A549 (cell line): ENCODE results near the gene KCNA4. TPM values are rescaled to one million over a fixed set of nuclear protein-coding genes. Genes with fewer than 3 reads are reported as not detected.

ENCODE experiments used
- ATAC-seq, 2 experiments: fragments of 200-7000 bp in 1 of 2; fragments of >200 bp in 1 of 2; cut with Nextera tagmentation in 1 of 2; cut with Tn5 transposase in 1 of 2; 3 replicates each; pipeline versions ENCODE4 v1.8.0 to v1.9.1; 2018 to 2020; ENCODE audit warnings: mild to moderate bottlenecking in 1 of 2, moderate library complexity in 1 of 2
- CTCF ChIA-PET: fragments of 300-600 bp; sonication (Branson Sonifier 250); formaldehyde crosslinking; extraction: SDS; loops from one replicate; lab custom pipeline; 2021; ENCODE audit warnings: antibody characterized with exemption, inconsistent platforms; lab: Yijun Ruan, JAX
- POLR2A ChIA-PET: fragments of 350-600 bp; formaldehyde crosslinking; extraction: SDS; loops from one replicate; lab custom pipeline; 2021; ENCODE audit warnings: antibody characterized with exemption, inconsistent platforms; lab: Yijun Ruan, JAX
- DNase-seq, 2 experiments: peaks; one replicate each; pipeline versions ENCODE4 v3.0.0 to v3.0.0-alpha.2; 2011 to 2016; ENCODE audit warnings: low read depth in 1 of 2, low spot score in 1 of 2
- FAIRE-seq: peaks from 2 replicates; lab custom pipeline; 2011; peaks lifted over from hg19 to GRCh38; lab: Jason Lieb, UNC
- H3K27ac ChIP-seq, 2 experiments: fragments of >200 bp; sonication (Bioruptor Twin); formaldehyde crosslinking; 3 replicates each; pipeline ENCODE4 v1.5.1; 2016 to 2017
- H3K4me1 ChIP-seq: fragments of >200 bp; sonication (Bioruptor Twin); formaldehyde crosslinking; 3 replicates; pipeline ENCODE4 v1.6.1; 2016
- H3K4me2 ChIP-seq: fragments of >200 bp; sonication (Bioruptor Twin); formaldehyde crosslinking; 3 replicates; pipeline ENCODE4 v1.6.1; 2016
- H3K4me3 ChIP-seq: fragments of >200 bp; sonication (Bioruptor Twin); formaldehyde crosslinking; 3 replicates; pipeline ENCODE4 v1.5.1; 2016
- H3K9me3 ChIP-seq: fragments of >200 bp; sonication (Bioruptor Twin); formaldehyde crosslinking; 3 replicates; pipeline ENCODE4 v1.6.1; 2016
- BHLHE40 ChIP-seq: IDR thresholded peaks from 2 replicates; pipeline ENCODE4 v1.6.1; 2012; ENCODE audit warnings: low read depth, low read length, inconsistent platforms
- CBX8 ChIP-seq: fragments of 200-600 bp; sonication (generic); IDR thresholded peaks from 2 replicates; pipeline ENCODE4 v1.6.1; 2016
- CEBPB ChIP-seq, 2 experiments: fragments of >200 bp in 1 of 2; sonication (Bioruptor Twin) in 1 of 2; formaldehyde crosslinking in 1 of 2; IDR thresholded peaks; 2 replicates each; pipeline ENCODE4 v1.6.1; 2012 to 2016
- CHD2 ChIP-seq: fragments of 150-350 bp; IDR thresholded peaks from 2 replicates; pipeline ENCODE4 v1.6.1; 2014; ENCODE audit warnings: low read length; ENCODE audit not compliant: partially characterized antibody
- EHMT2 ChIP-seq: fragments of 200-600 bp; sonication (generic); IDR thresholded peaks from 2 replicates; pipeline ENCODE4 v1.6.1; 2016; ENCODE audit warnings: antibody characterized with exemption, low read depth, mild to moderate bottlenecking, moderate library complexity
- EP300 ChIP-seq, 2 experiments: fragments of >200 bp; sonication (Bioruptor Twin); formaldehyde crosslinking; IDR thresholded peaks; 2 replicates in 1 of 2; 3 replicates in 1 of 2; pipeline ENCODE4 v1.6.1; 2016 to 2017
- FOXS1 ChIP-seq: fragments of 250-450 bp; sonication (Bioruptor Pico); IDR thresholded peaks from 2 replicates; pipeline ENCODE4 v1.5.0; 2020; ENCODE audit warnings: mild to moderate bottlenecking, moderate library complexity
- GATA3 ChIP-seq: IDR thresholded peaks from 2 replicates; pipeline ENCODE4 v1.6.1; 2012; ENCODE audit warnings: borderline replicate concordance
- HDAC2 ChIP-seq: fragments of 200-600 bp; sonication (generic); IDR thresholded peaks from 2 replicates; pipeline ENCODE4 v1.6.1; 2016
- HOXA7 ChIP-seq: fragments of 250-450 bp; sonication (Bioruptor Pico); IDR thresholded peaks from 2 replicates; pipeline ENCODE4 v1.5.0; 2020; ENCODE audit warnings: mild to moderate bottlenecking, moderate library complexity
- NFE2L2 ChIP-seq: fragments of 150-350 bp; conservative IDR thresholded peaks from 2 replicates; pipeline ENCODE4 v1.6.1; 2014; ENCODE audit warnings: low read length
- RAD21 ChIP-seq, 2 experiments: fragments of >200 bp in 1 of 2; sonication (Bioruptor Twin) in 1 of 2; formaldehyde crosslinking in 1 of 2; IDR thresholded peaks in 1 of 2; conservative IDR thresholded peaks in 1 of 2; 2 replicates in 1 of 2; 3 replicates in 1 of 2; pipeline ENCODE4 v1.6.1; 2012 to 2018; ENCODE audit warnings: inconsistent platforms in 1 of 2
- RNF2 ChIP-seq: fragments of 200-600 bp; sonication (generic); IDR thresholded peaks from 2 replicates; pipeline ENCODE4 v1.6.1; 2016; ENCODE audit warnings: low read depth, mild to moderate bottlenecking, antibody characterized with exemption, moderate library complexity, borderline replicate concordance
- SMC3 ChIP-seq: fragments of >200 bp; sonication (Bioruptor Twin); formaldehyde crosslinking; IDR thresholded peaks from 3 replicates; pipeline ENCODE4 v1.6.1; 2018; ENCODE audit warnings: inconsistent platforms
- TP53 ChIP-seq: fragments of 250-450 bp; sonication (Bioruptor Pico); IDR thresholded peaks from 2 replicates; pipeline ENCODE4 v1.5.0; 2021; ENCODE audit warnings: mild to moderate bottlenecking, moderate library complexity
- ZFP36 ChIP-seq: fragments of 450-650 bp; IDR thresholded peaks from 2 replicates; pipeline ENCODE4 v1.6.1; 2014; ENCODE audit warnings: borderline replicate concordance; ENCODE audit not compliant: partially characterized antibody
- ZNF302 ChIP-seq: fragments of 250-450 bp; sonication (Bioruptor Pico); IDR thresholded peaks from 2 replicates; pipeline ENCODE4 v1.9.0; 2021; ENCODE audit warnings: inconsistent platforms, mild to moderate bottlenecking, moderate library complexity
- WGBS: methylation state at CpG from one replicate; pipeline ENCODE4 v1.1.6; 2017; ENCODE audit errors: missing lambda C conversion rate; 5-methylcytosine and 5-hydroxymethylcytosine counted together
- polyA plus RNA-seq, 4 experiments: library from polyadenylated mRNA; depleted of rRNA in 3 of 4; stranded (reverse); fragments of >200 nt; fragmentation: RNase III in 1 of 4; extraction: RNeasy Plus Mini Kit Qiagen cat#74134 plus additional on column Dnase treatment in 1 of 4; gene quantifications; 2 replicates in 3 of 4; 3 replicates in 1 of 4; pipeline ENCODE4 v1.2.3, GENCODE V29; 2011 to 2017
- TF ChIP-seq, protein P1 (sequence below): IDR thresholded peaks from 2 replicates; pipeline ENCODE4 v1.6.1; 2012
- TF ChIP-seq, protein P2 (sequence below): fragments of >200 bp; sonication (Bioruptor Twin); formaldehyde crosslinking; IDR thresholded peaks from 3 replicates; pipeline ENCODE4 v1.5.1; 2016
- TF ChIP-seq, protein P3 (sequence below): fragments of 200-600 bp; sonication (generic); IDR thresholded peaks from 2 replicates; pipeline ENCODE4 v1.6.1; 2016; ENCODE audit warnings: antibody characterized with exemption, mild to moderate bottlenecking, moderate library complexity

KCNA4 gene
- polyA plus RNA-seq, 2 of the 4 experiments (the other 2 are of a cell fraction), result not detected

DNA sequence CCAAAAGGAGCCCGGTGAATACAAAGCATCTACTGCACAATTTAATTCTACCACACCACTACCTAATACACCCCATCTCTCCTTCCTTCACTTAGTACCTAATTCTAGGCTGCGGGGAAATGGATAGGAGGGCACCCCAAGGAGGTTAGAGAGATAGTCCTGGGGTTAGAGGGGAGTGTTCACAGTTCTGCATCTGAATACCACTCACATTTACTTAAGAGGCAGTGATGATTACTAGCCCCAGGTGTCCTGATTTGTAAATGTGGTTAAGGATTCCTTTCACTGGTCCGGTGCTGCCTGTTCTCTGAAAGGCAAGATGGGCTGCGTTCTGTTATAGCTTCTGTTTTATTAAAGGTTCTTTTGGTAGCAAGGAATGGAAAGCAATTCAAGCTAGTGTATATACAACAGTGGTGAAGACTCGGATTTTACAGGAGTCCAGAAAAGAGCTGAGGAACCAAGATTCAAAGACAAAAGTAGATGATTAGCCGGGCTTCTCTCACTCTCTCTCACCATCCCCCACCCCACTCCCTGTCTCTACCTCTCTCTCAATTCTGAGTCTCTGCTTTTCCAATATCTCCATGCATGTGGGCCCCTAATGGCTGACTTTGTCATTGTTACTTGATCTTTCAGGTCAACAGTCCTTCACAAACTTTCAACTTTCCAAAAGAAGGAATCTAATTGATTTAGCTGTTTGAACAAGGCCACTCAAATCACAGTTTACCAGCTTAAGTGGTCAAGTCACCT lies 8.7 kb upstream of the KCNA4 start:
- TF ChIP-seq, protein P1, sequence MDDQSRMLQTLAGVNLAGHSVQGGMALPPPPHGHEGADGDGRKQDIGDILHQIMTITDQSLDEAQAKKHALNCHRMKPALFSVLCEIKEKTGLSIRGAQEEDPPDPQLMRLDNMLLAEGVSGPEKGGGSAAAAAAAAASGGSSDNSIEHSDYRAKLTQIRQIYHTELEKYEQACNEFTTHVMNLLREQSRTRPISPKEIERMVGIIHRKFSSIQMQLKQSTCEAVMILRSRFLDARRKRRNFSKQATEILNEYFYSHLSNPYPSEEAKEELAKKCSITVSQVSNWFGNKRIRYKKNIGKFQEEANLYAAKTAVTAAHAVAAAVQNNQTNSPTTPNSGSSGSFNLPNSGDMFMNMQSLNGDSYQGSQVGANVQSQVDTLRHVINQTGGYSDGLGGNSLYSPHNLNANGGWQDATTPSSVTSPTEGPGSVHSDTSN, result no peak
- no peak for TF ChIP-seq TP53 (CRISPR knock-in tag)
- TF ChIP-seq ZFP36, result no peak
- TF ChIP-seq SMC3, result no peak
- no peak for TF ChIP-seq GATA3
- TF ChIP-seq, protein P2, sequence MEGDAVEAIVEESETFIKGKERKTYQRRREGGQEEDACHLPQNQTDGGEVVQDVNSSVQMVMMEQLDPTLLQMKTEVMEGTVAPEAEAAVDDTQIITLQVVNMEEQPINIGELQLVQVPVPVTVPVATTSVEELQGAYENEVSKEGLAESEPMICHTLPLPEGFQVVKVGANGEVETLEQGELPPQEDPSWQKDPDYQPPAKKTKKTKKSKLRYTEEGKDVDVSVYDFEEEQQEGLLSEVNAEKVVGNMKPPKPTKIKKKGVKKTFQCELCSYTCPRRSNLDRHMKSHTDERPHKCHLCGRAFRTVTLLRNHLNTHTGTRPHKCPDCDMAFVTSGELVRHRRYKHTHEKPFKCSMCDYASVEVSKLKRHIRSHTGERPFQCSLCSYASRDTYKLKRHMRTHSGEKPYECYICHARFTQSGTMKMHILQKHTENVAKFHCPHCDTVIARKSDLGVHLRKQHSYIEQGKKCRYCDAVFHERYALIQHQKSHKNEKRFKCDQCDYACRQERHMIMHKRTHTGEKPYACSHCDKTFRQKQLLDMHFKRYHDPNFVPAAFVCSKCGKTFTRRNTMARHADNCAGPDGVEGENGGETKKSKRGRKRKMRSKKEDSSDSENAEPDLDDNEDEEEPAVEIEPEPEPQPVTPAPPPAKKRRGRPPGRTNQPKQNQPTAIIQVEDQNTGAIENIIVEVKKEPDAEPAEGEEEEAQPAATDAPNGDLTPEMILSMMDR, result no peak
- no peak for TF ChIP-seq EP300 (IDR thresholded peaks at IDR 0.05)
- no peak for TF ChIP-seq CHD2
- TF ChIP-seq, all 56 proteins: peak for 0
- ATAC-seq, result no peak
- no peak for FAIRE-seq
- Histone ChIP-seq H3K9me3 (no peaks in the 10 kb centered on the region), H3K4me2 (no peak overlapping the region), H3K4me1 (no peaks in the 10 kb centered on the region), H3K27ac (no peak overlapping the region), H3K4me3 (no peak overlapping the region)
- no peak for DNase-seq
- 10% methylated on average over 6 of the region's 6 CpGs for WGBS
- CTCF ChIA-PET, result interaction anchor here (1.4 to 1.6 kb wide), 2 partner anchors 118 to 171 kb away, joined by 3 read pairs; no protein-coding TSS in a partner anchor
- POLR2A ChIA-PET, result no interaction called here

DNA sequence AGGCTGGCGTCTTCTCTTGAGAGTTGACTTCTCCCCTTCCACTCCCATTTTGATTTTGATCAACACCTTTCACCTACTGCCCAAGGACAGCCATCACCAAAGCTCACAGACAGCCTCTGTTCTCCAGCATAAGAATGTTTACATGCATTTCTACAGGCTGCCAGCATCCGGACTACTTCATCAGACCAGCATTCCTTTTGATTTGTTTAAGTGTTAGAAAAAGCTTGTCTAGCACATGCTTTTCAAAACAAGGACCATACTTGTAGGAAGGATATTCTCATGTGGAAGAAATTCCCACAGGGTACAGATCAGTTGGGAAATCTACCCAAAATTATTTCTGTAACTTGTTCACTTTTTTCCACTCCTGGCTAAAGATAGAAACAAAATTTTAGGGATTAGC lies 6.2 kb upstream of the KCNA4 start:
- ATAC-seq (no peak), FAIRE-seq (no peak), DNase-seq (no peak)
- ChIA-PET POLR2A (no interaction called here), CTCF (no interaction called here)
- no peaks in the 10 kb centered on the region for H3K4me1 ChIP-seq
- 7% methylated on average over 2 of the region's 2 CpGs for WGBS
- H3K4me2 ChIP-seq, result no peak overlapping the region
- TF ChIP-seq HOXA7 (no peak), EHMT2 (no peak), HDAC2 (no peak), NFE2L2 (no peak), CBX8 (no peak), GATA3 (no peak)
- no peak overlapping the region for H3K4me3 ChIP-seq
- no peaks in the 10 kb centered on the region for H3K9me3 ChIP-seq
- no peak overlapping the region for H3K27ac ChIP-seq

DNA sequence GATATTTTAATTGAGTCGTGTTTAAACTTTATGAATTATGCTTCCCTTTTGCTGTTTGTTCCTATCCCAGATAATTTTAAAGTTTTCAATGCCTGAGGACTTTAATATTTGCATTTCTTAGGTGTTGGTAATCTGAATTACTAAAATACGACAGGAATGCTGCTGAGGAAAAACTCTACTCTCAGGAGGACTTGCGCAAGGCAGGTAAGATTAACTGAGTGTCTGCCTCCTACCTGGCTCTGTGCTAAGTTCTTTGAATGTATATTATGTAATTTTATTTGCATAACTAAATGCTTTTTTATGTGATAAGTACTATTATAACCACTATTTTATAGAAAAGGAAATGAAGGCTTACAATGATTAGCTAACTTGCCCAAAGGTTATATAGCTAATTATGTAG lies 2.7 kb upstream of the KCNA4 start:
- WGBS, result 41% methylated on average over 3 of the region's 3 CpGs
- no peaks in the 10 kb centered on the region for H3K9me3 ChIP-seq
- no peak for FAIRE-seq
- ChIA-PET POLR2A (no interaction called here), CTCF (interaction anchor here (1.1 kb wide), 1 partner anchor 14 kb away, joined by 3 read pairs; no protein-coding TSS in a partner anchor)
- TF ChIP-seq GATA3 (no peak), RNF2 (no peak), RAD21 (conservative IDR thresholded peaks at IDR 0.05 in 1 of 2, IDR thresholded peaks at IDR 0.05 in 1 of 2) (no peak), EP300 (IDR thresholded peaks at IDR 0.05) (no peak), CEBPB (IDR thresholded peaks at IDR 0.05) (no peak), TP53 (CRISPR knock-in tag) (no peak), ZNF302 (no peak), HDAC2 (no peak), FOXS1 (CRISPR knock-in tag) (no peak), BHLHE40 (no peak)
- TF ChIP-seq, protein P3, sequence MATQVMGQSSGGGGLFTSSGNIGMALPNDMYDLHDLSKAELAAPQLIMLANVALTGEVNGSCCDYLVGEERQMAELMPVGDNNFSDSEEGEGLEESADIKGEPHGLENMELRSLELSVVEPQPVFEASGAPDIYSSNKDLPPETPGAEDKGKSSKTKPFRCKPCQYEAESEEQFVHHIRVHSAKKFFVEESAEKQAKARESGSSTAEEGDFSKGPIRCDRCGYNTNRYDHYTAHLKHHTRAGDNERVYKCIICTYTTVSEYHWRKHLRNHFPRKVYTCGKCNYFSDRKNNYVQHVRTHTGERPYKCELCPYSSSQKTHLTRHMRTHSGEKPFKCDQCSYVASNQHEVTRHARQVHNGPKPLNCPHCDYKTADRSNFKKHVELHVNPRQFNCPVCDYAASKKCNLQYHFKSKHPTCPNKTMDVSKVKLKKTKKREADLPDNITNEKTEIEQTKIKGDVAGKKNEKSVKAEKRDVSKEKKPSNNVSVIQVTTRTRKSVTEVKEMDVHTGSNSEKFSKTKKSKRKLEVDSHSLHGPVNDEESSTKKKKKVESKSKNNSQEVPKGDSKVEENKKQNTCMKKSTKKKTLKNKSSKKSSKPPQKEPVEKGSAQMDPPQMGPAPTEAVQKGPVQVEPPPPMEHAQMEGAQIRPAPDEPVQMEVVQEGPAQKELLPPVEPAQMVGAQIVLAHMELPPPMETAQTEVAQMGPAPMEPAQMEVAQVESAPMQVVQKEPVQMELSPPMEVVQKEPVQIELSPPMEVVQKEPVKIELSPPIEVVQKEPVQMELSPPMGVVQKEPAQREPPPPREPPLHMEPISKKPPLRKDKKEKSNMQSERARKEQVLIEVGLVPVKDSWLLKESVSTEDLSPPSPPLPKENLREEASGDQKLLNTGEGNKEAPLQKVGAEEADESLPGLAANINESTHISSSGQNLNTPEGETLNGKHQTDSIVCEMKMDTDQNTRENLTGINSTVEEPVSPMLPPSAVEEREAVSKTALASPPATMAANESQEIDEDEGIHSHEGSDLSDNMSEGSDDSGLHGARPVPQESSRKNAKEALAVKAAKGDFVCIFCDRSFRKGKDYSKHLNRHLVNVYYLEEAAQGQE, result no peak
- no peak overlapping the region for H3K27ac ChIP-seq
- ATAC-seq, result no peak
- H3K4me1 ChIP-seq, result no peaks in the 10 kb centered on the region
- no peak for DNase-seq
- H3K4me3 ChIP-seq, result no peak overlapping the region
- no peak overlapping the region for H3K4me2 ChIP-seq
